Astrocyte of the cerebellum (primary cell): Measurements from ENCODE around the gene CHST9.

Experiments
- DNase-seq: peaks from one replicate; pipeline ENCODE4 v3.0.0-alpha.2; 2011; ENCODE audit warnings: low read depth
- H3K4me3 ChIP-seq: 2 replicates; pipeline ENCODE4 v1.5.1; 2011; ENCODE audit warnings: mild to moderate bottlenecking, low read depth, low read length, moderate library complexity
- CTCF ChIP-seq: IDR thresholded peaks from 2 replicates; pipeline ENCODE4 v1.5.1; 2012; ENCODE audit warnings: low read length, low read depth, moderate library complexity, mild to moderate bottlenecking; ENCODE audit errors: missing control alignments
- in situ Hi-C: cut with HindIII; loops from 2 replicates; pipeline ENCODE4 v1.10.0; 2017; ENCODE audit warnings: low sequenced_read_pairs

The CHST9 gene

DNA sequence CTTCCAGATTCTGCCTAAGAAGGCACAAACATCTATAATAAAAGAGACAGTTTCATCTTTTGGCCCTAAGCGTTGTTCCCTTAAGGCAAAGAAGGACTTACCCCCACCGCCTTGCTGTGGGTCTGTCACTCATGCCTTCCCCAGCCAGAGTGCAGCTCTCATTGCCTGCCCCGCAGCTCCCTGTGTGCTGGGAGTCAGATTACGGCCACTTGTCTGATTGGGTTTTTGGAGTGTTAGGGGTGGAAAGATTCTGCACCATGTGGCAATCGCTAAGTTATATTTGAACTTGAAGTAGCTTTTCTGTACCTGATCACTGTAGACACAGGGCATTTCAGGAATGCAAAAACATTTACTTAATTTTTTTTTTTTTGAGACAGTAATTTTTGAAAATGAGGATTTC, 319.6 kb downstream of the CHST9 start, which contains the start of gene AQP4:
AQP4 (minus strand) TSS at position 151 of the 400 bp plus-strand sequence; CDS start at position 133, 18 bp downstream.
- in situ Hi-C loops = no loop called here
- DNase-seq = no peak
- no peak for TF ChIP-seq CTCF
- H3K4me3 ChIP-seq = no peak within 1 kb of the TSS

DNA sequence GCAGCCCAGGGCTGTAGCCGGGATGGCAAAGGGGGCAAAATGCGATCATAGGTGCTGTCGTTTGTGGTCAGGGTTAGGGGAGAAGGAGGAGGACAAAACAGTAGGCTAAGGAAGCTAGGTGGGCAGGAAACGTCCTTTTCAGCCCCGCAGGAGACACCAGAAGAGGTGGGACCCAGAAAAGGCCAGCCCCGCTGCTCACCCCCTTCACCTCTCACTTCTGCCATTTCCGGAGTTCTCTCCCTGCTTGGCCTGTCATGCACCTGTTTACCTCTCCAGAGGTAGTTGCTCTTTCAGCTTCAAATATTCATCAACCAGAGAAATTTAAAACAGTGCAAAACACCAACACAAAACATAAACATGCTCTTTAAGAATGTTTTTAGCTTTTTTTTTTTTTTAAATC, 320.4 kb downstream of the CHST9 start:
- DNase-seq = no peak
- no peak overlapping the region for H3K4me3 ChIP-seq
- in situ Hi-C loops = no loop called here
- TF ChIP-seq CTCF = no peak

DNA sequence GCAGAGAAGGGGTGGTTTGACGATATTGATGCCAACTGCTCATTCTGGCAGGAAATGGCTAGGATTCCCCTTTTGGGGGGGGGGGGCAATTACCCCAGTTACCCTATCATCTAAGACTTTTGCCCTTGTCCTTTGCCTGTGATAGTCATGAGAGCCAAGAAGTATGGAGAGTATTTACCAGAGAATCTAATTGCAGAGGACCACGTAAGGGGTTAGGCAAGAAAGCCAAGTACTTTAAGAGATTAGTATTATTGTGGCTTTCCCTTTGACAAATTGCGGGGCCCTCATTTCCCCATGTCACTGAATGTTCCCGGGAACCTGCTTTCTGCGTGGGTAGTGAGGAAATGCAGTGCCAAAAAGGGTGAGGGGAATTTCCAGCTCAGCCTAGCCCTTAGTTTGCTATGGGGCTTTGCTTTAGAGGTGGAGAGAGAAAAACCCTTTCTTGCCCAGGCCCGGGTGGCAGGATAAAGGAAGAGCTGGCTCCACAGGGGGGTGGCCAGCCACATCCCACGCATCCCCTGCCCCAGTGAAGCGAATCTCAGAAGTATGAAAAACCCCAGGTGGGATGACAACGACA, 321.1 kb downstream of the CHST9 start:
- H3K4me3 ChIP-seq = peak overlapping the region; percentile 44
- in situ Hi-C loops = no loop called here
- no peak for TF ChIP-seq CTCF
- DNase-seq = no peak

DNA sequence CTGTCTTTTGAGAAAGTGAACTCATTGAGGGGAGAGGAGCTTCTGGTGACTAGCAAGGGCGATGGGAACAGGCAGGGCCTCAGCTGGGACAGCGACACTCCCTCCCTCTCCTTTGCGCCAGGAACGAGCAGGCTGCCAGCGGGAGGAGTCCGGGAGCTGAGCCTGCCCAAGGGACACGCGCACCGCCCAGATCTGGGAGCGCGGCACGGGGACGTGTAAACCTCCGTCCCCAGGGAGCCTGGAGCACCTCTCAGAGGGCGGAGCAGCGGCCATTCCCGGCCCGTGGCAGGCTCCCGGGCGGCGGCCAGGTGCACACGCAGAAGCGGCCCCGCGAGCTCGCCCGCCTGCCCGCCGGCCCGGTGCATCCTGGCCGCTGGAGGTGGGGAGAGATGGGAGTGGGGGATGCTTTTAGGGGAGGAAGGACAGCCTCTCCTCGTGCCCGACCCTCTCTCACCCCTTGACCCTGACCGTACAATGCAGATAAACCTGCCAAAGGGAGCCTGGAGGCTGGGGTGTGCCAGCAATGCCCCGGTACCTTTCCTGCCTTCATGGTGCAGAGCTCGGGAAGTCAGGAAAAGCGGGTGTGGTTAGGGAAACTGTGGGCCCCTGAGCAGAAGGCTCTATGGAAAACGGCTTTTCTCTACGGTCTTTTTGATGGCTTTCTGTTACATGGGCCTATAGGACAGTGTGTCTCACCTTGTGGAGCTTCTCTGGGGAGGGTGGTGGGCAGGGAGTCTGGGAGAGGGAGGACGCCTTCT, 321.8 kb downstream of the CHST9 start:
- in situ Hi-C loops = no loop called here
- no peak for TF ChIP-seq CTCF
- no peak for DNase-seq
- H3K4me3 ChIP-seq = peak overlapping the region; percentile 44

DNA sequence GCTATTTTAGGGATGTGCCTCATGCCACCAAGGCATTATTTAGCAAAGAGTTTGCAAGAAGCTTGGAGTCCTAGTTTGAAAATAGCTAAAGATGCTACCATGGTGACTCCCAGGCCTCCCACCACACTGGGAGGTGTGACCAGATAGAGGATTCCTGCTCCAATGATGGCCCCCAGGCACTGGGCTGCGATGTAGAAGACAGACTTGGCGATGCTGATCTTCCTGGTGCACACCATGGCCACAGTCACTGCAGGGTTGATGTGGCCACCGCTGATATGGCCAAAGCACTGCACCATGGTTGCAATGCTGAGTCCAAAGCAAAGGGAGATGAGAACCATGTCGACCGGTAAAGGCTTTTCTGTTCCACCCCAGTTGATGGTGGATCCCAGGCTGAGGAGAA, 323.0 kb downstream of the CHST9 start:
- H3K4me3 ChIP-seq = no peak overlapping the region
- no peak for DNase-seq
- TF ChIP-seq CTCF = no peak
- in situ Hi-C loops = no loop called here
